Endothelial cell of umbilical vein (primary cell): ENCODE results near the gene CACNA1B. TPM values are rescaled to one million over a fixed set of nuclear protein-coding genes. Genes with fewer than 3 reads are reported as not detected.

ENCODE experiments used
- BruUV-seq: library from RNA; stranded (reverse); fragments of 400-500 nt; replicated peaks from 2 replicates; lab custom pipeline; 2021; lab: Mats Ljungman, UMichigan
- CTCF ChIA-PET: fragments of 300-600, 350-600 bp; sonication (Branson Sonifier 250); formaldehyde crosslinking; loops from one replicate; lab custom pipeline; 2021; ENCODE audit warnings: antibody characterized with exemption, inconsistent platforms; lab: Charles Lee
- POLR2A ChIA-PET: fragments of 300-600, 350-600 bp; sonication (Branson Sonifier 250); formaldehyde crosslinking; loops from one replicate; lab custom pipeline; 2021; ENCODE audit warnings: antibody characterized with exemption, inconsistent platforms; lab: Charles Lee
- DNase-seq: peaks from one replicate; pipeline ENCODE4 v3.0.0-alpha.2; 2011; ENCODE audit warnings: low read depth, low spot score
- FAIRE-seq: peaks from 2 replicates; lab custom pipeline; 2011; peaks lifted over from hg19 to GRCh38; lab: Jason Lieb, UNC
- H2AFZ ChIP-seq: 2 replicates; pipeline ENCODE4 v1.6.0; 2012; ENCODE audit warnings: low read depth, low read length, control low read depth, inconsistent platforms
- H3K27ac ChIP-seq: 2 replicates; pipeline ENCODE4 v1.5.1; 2011; ENCODE audit warnings: low read depth, mild to moderate bottlenecking, control low read depth, low read length, moderate library complexity; ENCODE audit not compliant: insufficient read depth
- H3K27me3 ChIP-seq, 2 experiments: 2 replicates each; pipeline versions ENCODE4 v1.6.0 to v1.6.1; 2011; ENCODE audit warnings: low read length in 2 of 2, mixed read lengths in 1 of 2; ENCODE audit not compliant: control insufficient read depth in 2 of 2, insufficient read depth in 2 of 2
- H3K36me3 ChIP-seq, 2 experiments: 2 replicates in 1 of 2; 3 replicates in 1 of 2; pipeline ENCODE4 v1.5.1; 2011; ENCODE audit warnings: low read length in 2 of 2, mild to moderate bottlenecking in 1 of 2, moderate library complexity in 1 of 2; ENCODE audit not compliant: control insufficient read depth in 2 of 2, insufficient read depth in 2 of 2; ENCODE audit errors: extremely low read depth in 1 of 2
- H3K4me1 ChIP-seq: 3 replicates; pipeline ENCODE4 v1.5.1; 2011; ENCODE audit warnings: mild to moderate bottlenecking, low read length; ENCODE audit not compliant: control insufficient read depth, insufficient read depth; ENCODE audit errors: extremely low read depth
- H3K4me2 ChIP-seq: 2 replicates; pipeline ENCODE4 v1.6.1; 2011; ENCODE audit warnings: low read length, control low read depth, mixed read lengths; ENCODE audit not compliant: insufficient read depth
- H3K4me3 ChIP-seq, 3 experiments: fragments of 200-600 bp in 1 of 3; sonication (generic), shearing (Covaris generic) in 1 of 3; replicated peaks in 1 of 3; 2 replicates each; pipeline ENCODE4 v1.5.1; 2011 to 2016; ENCODE audit warnings: control low read depth in 3 of 3, low read length in 3 of 3, mild to moderate bottlenecking in 2 of 3, inconsistent platforms in 1 of 3, low read depth in 1 of 3, moderate library complexity in 1 of 3; ENCODE audit not compliant: insufficient read depth in 1 of 3
- H3K79me2 ChIP-seq: 2 replicates; pipeline ENCODE4 v1.6.0; 2012; ENCODE audit warnings: low read length, inconsistent platforms; ENCODE audit not compliant: control insufficient read depth, insufficient read depth
- H3K9ac ChIP-seq: replicated peaks from 2 replicates; pipeline ENCODE3; 2011; ENCODE audit warnings: low read length, control low read depth; ENCODE audit not compliant: insufficient read depth; ENCODE audit errors: extremely low read depth
- H3K9me1 ChIP-seq: replicated peaks from 3 replicates; pipeline ENCODE4 v1.6.0; 2011; ENCODE audit warnings: mild to moderate bottlenecking, low read length; ENCODE audit not compliant: control insufficient read depth, insufficient read depth; ENCODE audit errors: extremely low read depth
- H3K9me3 ChIP-seq: replicated peaks from 2 replicates; pipeline ENCODE4 v1.5.1; 2012; ENCODE audit warnings: low read length, inconsistent platforms; ENCODE audit not compliant: control insufficient read depth, insufficient read depth
- H4K20me1 ChIP-seq: replicated peaks from 2 replicates; pipeline ENCODE3; 2011; ENCODE audit warnings: mild to moderate bottlenecking, low read length; ENCODE audit not compliant: control insufficient read depth, insufficient read depth; ENCODE audit errors: extremely low read depth
- CTCF ChIP-seq, 2 donors: IDR thresholded peaks; 1 replicate in 1 of 2; 2 replicates in 1 of 2; pipeline ENCODE4 v1.5.1; 2011; ENCODE audit warnings: low read length in 2 of 2, mild to moderate bottlenecking in 2 of 2, moderate library complexity in 2 of 2, control low read depth in 1 of 2, inconsistent platforms in 1 of 2, low read depth in 1 of 2; ENCODE audit not compliant: insufficient read depth in 1 of 2; ENCODE audit errors: extremely low read depth in 1 of 2
- EZH2 ChIP-seq: IDR thresholded peaks from 2 replicates; pipeline ENCODE4 v1.6.1; 2012; ENCODE audit warnings: borderline replicate concordance, low read depth, mild to moderate bottlenecking, moderate library complexity, low read length, inconsistent platforms; ENCODE audit not compliant: severe bottlenecking
- FOS ChIP-seq: IDR thresholded peaks from 2 replicates; pipeline ENCODE4 v1.6.1; 2011; ENCODE audit warnings: mild to moderate bottlenecking, low read length, moderate library complexity, borderline replicate concordance; ENCODE audit not compliant: insufficient read depth
- GATA2 ChIP-seq: IDR thresholded peaks from 2 replicates; pipeline ENCODE4 v1.7.0; 2011; ENCODE audit warnings: low read depth, mild to moderate bottlenecking, moderate library complexity, mixed read lengths, low read length; ENCODE audit not compliant: insufficient read length, insufficient read depth
- JUN ChIP-seq: IDR thresholded peaks from 2 replicates; pipeline ENCODE4 v1.6.1; 2011; ENCODE audit warnings: borderline replicate concordance, low read depth; ENCODE audit not compliant: insufficient read length, insufficient read depth
- MAX ChIP-seq: IDR thresholded peaks from 2 replicates; pipeline ENCODE4 v1.6.1; 2011; ENCODE audit not compliant: insufficient read depth, insufficient read length
- MYC ChIP-seq: IDR thresholded peaks from one replicate; pipeline ENCODE4 v1.6.1; 2011; ENCODE audit warnings: mild to moderate bottlenecking, low read depth, low read length
- POLR2A ChIP-seq: IDR thresholded peaks from 2 replicates; pipeline ENCODE4 v1.6.1; 2012; ENCODE audit warnings: low read depth, mild to moderate bottlenecking, control low read depth, low read length
- POLR2AphosphoS5 ChIP-seq: IDR thresholded peaks from 2 replicates; pipeline ENCODE4 v1.6.1; 2012; ENCODE audit warnings: low read depth, mild to moderate bottlenecking, control low read depth, low read length, moderate library complexity; ENCODE audit not compliant: insufficient read depth
- dilution Hi-C: fragments of 300-500 bp; cut with MboI; formaldehyde crosslinking; loops from one replicate; pipeline ENCODE4 v1.15.0; 2019; ENCODE audit warnings: low sequenced_read_pairs; ENCODE audit not compliant: extremely low pct_ligation_motif_present
- intact Hi-C: fragments of 100-400 bp; cut with micrococcal nuclease; formaldehyde crosslinking; loops from one replicate; pipeline ENCODE4 v1.10.0; 2022
- polyA plus RNA-seq, 4 experiments: library from polyadenylated mRNA; depleted of rRNA in 3 of 4; stranded (reverse) in 3 of 4; unstranded in 1 of 4; fragments of >200 nt; gene quantifications; 2 replicates each; pipeline versions ENCODE4 v1.2.1 to v1.2.3, GENCODE V29; 2011 to 2012; ENCODE audit warnings: missing spikeins in 1 of 4
- total RNA-seq: library from RNA; stranded (reverse); gene quantifications from 2 replicates; pipeline ENCODE4 v1.2.3, GENCODE V29; 2021

The CACNA1B gene
- total and polyA plus RNA-seq, 2 donors (not counting 3 experiments of a cell fraction or from before 2014, with no cell fraction given): 0.11 to 0.41 TPM

- dilution Hi-C loops: no loop called here
These were observed 148.3 kb downstream of the CACNA1B start for GRCh38 chr9:138025908-138026307.

More at GRCh38 chr9:138025908-138026307, 148.3 kb downstream of the CACNA1B start:
- Histone ChIP-seq H3K9ac (no peak overlapping the region), H2AFZ (no peak overlapping the region), H3K4me3 (no peak overlapping the region), H3K27ac (no peak overlapping the region), H3K79me2 (no peaks in the 10 kb centered on the region), H3K4me2 (no peak overlapping the region), H3K9me1 (no peaks in the 10 kb centered on the region), H3K4me1 (no peaks in the 10 kb centered on the region), H3K27me3 (peaks cover 10 to 12% of the 10 kb centered on the region in 2 experiments), H4K20me1 (no peaks in the 10 kb centered on the region), H3K9me3 (no peaks in the 10 kb centered on the region), H3K36me3 (no peaks in the 10 kb centered on the region)
- no TSS peak for BruUV-seq
- no peak for FAIRE-seq
- DNase-seq: no peak
- POLR2A ChIA-PET: no interaction called here
- intact Hi-C loops: no loop called here
- CTCF ChIA-PET: no interaction called here
- TF ChIP-seq GATA2: no peak
- TF ChIP-seq FOS: no peak
- TF ChIP-seq JUN: no peak
- TF ChIP-seq CTCF (IDR thresholded peaks at IDR 0.05; ENCODE audit: extremely low read depth in 1 of 2, insufficient read depth in 1 of 2, low read depth in 1 of 2, low read length in 2 of 2): no peak
- no peak for TF ChIP-seq MAX
- TF ChIP-seq POLR2AphosphoS5: no peak
- no peak for TF ChIP-seq POLR2A
- no peak for TF ChIP-seq EZH2
- TF ChIP-seq MYC: no peak
